ENCODE results near the gene ITK.

The ITK gene

GRCh38 chr5:157221959-157222358, 41.3 kb downstream of the ITK start:
- no peak for DNase-seq (ENCODE audit: low spot score)
- TF ChIP-seq CTCF (IDR thresholded peaks at IDR 0.05; ENCODE audit: extremely low read depth, insufficient read depth, missing control alignments) = no peak
- in situ Hi-C loops (cut with MboI; ENCODE audit: low pct_unique_long_range_greater_than_20kb, low sequenced_read_pairs, unreplicated experiment) = no loop called here

DNA sequence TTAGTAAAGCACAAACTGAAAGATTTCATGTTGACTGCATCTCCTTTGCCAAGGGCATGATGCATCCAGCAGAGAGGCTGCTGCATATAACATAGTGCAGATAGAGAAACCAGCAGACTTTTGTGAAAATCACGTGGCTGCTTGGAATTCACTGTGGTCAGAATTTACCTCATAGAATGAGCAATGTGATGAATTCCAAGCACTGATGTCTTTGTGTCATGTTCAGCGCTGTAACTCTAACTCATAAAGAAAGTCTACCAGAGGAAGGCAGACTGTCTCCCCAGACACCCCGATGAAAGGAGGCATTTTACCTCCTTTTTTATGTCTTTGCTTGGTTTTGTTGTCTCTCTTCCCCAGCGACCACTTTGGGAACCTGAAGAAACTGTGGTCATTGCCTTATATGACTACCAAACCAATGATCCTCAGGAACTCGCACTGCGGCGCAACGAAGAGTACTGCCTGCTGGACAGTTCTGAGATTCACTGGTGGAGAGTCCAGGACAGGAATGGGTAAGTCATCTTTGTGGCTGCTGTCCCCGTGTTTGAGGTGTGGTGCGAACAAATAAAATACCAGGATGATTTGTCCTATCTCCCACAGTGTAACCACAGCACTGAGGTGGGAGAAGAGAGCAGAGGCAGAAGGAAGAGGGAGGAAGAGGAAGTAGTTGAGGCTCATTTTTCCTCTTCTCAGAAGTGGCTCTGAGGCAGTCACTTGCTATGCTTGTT, 42.0 kb downstream of the ITK start:
- TF ChIP-seq CTCF (IDR thresholded peaks at IDR 0.05; ENCODE audit: extremely low read depth, insufficient read depth, missing control alignments) = no peak

DNA sequence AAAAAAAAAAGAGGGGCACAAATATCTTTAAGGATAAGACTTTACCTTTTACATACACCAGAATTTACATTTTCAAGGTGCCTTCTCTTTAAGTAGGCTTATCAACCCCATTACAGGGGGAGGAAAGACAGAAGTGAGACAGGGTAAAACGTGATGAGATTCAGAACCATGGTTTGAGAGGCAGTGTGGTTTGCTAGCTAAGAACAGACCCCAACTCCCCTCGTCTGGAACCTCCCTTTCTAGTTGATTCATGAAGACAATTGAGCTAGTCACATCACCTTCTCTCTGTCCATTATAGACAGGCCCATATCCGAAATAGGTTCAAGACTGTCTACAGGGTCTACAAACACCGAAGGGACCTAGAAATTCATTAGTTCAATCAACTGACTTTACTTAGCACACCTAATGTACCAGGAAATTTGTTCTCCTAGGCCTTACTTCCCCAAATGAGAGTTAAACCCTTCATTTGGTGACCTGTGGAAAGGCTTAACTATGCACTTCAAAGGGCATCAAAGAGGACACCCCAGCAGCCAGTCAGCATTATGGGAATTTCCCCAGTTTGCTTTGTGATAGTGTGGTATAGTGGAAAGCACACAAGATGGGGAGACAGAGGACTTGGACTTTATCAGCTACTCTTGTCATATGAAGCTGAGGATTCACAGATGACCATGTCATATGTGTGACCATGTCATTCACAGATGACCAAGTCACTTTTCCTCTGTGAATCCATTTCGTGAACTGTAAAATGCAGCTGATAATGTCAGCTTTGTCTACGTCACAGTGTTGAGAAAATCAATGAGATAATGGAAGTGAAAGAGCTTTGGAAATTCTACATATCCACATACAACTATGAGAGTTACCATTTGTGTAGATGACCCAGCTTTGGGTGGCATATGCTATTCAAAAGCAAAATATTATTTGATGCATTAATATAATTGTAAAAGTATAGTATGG, 45.1 kb downstream of the ITK start:
- TF ChIP-seq CTCF (IDR thresholded peaks at IDR 0.05; ENCODE audit: extremely low read depth, insufficient read depth, missing control alignments) = no peak
- DNase-seq (ENCODE audit: low spot score) = peak; percentile 22
- in situ Hi-C loops (cut with MboI; ENCODE audit: low pct_unique_long_range_greater_than_20kb, low sequenced_read_pairs, unreplicated experiment) = no loop called here

More for the DNA sequence above, 42.0 kb downstream of the ITK start:
- in situ Hi-C loops (cut with MboI; ENCODE audit: low pct_unique_long_range_greater_than_20kb, low sequenced_read_pairs, unreplicated experiment) = no loop called here
- DNase-seq (ENCODE audit: low spot score) = no peak

DNA sequence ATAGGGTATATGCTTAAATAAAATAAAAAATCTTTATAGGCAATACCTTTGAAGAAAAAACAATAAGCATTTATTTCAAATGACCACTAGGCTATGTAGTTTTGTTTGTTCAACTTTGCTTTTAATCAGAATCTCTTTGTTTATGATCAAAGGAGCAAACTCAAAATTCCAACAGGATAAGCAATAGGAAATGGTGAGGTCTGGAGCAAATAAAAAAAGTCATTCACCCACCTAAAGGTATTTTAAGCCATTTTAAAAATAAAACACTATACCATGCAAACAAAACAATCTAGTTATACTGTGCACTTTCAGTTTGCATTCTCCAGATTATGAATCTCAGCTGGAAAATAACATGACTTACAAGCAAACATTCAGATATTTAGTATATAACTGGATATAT, 50.0 kb downstream of the ITK start:
- TF ChIP-seq CTCF (IDR thresholded peaks at IDR 0.05; ENCODE audit: extremely low read depth, insufficient read depth, missing control alignments) = no peak
- in situ Hi-C loops (cut with MboI; ENCODE audit: low pct_unique_long_range_greater_than_20kb, low sequenced_read_pairs, unreplicated experiment) = no loop called here
- no peak for DNase-seq (ENCODE audit: low spot score)

GRCh38 chr5:157232706-157233105, 52.1 kb downstream of the ITK start:
- no peak for DNase-seq (ENCODE audit: low spot score)
- TF ChIP-seq CTCF (IDR thresholded peaks at IDR 0.05; ENCODE audit: extremely low read depth, insufficient read depth, missing control alignments) = no peak
- in situ Hi-C loops (cut with MboI; ENCODE audit: low pct_unique_long_range_greater_than_20kb, low sequenced_read_pairs, unreplicated experiment) = no loop called here

GRCh38 chr5:157233515-157233914, 52.9 kb downstream of the ITK start:
- in situ Hi-C loops (cut with MboI; ENCODE audit: low pct_unique_long_range_greater_than_20kb, low sequenced_read_pairs, unreplicated experiment) = no loop called here
- no peak for TF ChIP-seq CTCF (IDR thresholded peaks at IDR 0.05; ENCODE audit: extremely low read depth, insufficient read depth, missing control alignments)

More at GRCh38 chr5:157233515-157233914, 52.9 kb downstream of the ITK start:
- no peak for DNase-seq (ENCODE audit: low spot score)
